Transverse colon (tissue), 4 donors: ENCODE data around the gene SENP8. TPM values are rescaled to one million over a fixed set of nuclear protein-coding genes. Genes with fewer than 3 reads are reported as not detected.
A peak's percentile ranks its signal among the peaks of the same experiment; 100 is the strongest.

Experiments used
- DNase-seq: peaks from one replicate; pipeline ENCODE4 v3.0.0-alpha.2; 2019
- H3K27ac ChIP-seq, 4 donors: fragments of 200-600 bp; sonication (generic); 2 replicates each; pipeline ENCODE4 v1.5.1; 2016 to 2018; ENCODE audit warnings: inconsistent platforms in 4 of 4
- H3K27me3 ChIP-seq: fragments of 200-600 bp; sonication (generic); 2 replicates; pipeline ENCODE4 v1.5.1; 2017; ENCODE audit warnings: inconsistent platforms
- H3K36me3 ChIP-seq, 4 donors: fragments of 200-600 bp; sonication (generic); 2 replicates each; pipeline ENCODE4 v1.5.1; 2017 to 2019; ENCODE audit warnings: inconsistent platforms in 4 of 4
- H3K4me1 ChIP-seq, 4 donors: fragments of 200-600 bp; sonication (generic); 2 replicates each; pipeline ENCODE4 v1.5.1; 2017 to 2020; ENCODE audit warnings: inconsistent platforms in 4 of 4
- H3K4me3 ChIP-seq, 4 donors: fragments of 200-600 bp; sonication (generic); 1 replicate in 1 of 4; 2 replicates in 3 of 4; pipeline versions ENCODE4 v1.5.1 to v1.6.1; 2017 to 2019; ENCODE audit warnings: inconsistent platforms in 4 of 4
- H3K9me3 ChIP-seq, 2 donors: fragments of 200-600 bp; sonication (generic); 2 replicates each; pipeline ENCODE4 v1.5.1; 2017 to 2019; ENCODE audit warnings: inconsistent platforms in 2 of 2
- EP300 ChIP-seq: sonication (generic); formaldehyde crosslinking; IDR thresholded peaks from one replicate; pipeline ENCODE4 v1.6.1; 2017; ENCODE audit warnings: antibody characterized with exemption, low read depth
- POLR2A ChIP-seq: fragments of 450-650 bp; IDR thresholded peaks from one replicate; pipeline ENCODE4 v1.6.1; 2016; ENCODE audit warnings: antibody characterized with exemption, mild to moderate bottlenecking, moderate library complexity
- POLR2AphosphoS5 ChIP-seq, 3 donors: sonication (generic); formaldehyde crosslinking; IDR thresholded peaks; one replicate each; pipeline ENCODE4 v1.6.1; 2016; ENCODE audit warnings: antibody characterized with exemption in 3 of 3
- WGBS, 2 donors: methylation state at CpG; one replicate each; pipeline ENCODE4 v1.1.5; 2018; ENCODE audit warnings: low coverage in 1 of 2; 5-methylcytosine and 5-hydroxymethylcytosine counted together
- in situ Hi-C, 4 donors: fragments of 200-750 bp; cut with MboI; loops; one replicate each; pipeline versions ENCODE4 v1.15.0 to v1.15.1; 2017; ENCODE audit warnings: low sequenced_read_pairs in 3 of 4, low pct_ligation_motif_present in 1 of 4, low pct_unique_long_range_greater_than_20kb in 1 of 4
- intact Hi-C: fragments of 100-400 bp; cut with DNase I; formaldehyde crosslinking; loops from one replicate; pipeline ENCODE4 v1.15.1; 2023; ENCODE audit warnings: low total_unique reads
- total RNA-seq, 4 donors: library from RNA; depleted of rRNA; stranded (reverse); fragments of >200 nt; gene quantifications; one replicate each; pipeline ENCODE4 v1.1.0, GENCODE V29; 2016
- TF ChIP-seq, protein P1 (sequence below), 5 experiments: fragments of 200-600 bp in 3 of 5; fragments of 450-650 bp in 2 of 5; sonication (generic) in 3 of 5; IDR thresholded peaks; 1 replicate in 2 of 5; 2 replicates in 3 of 5; pipeline ENCODE4 v1.5.1; 2016 to 2017; ENCODE audit warnings: antibody characterized with exemption in 5 of 5, inconsistent platforms in 3 of 5, mild to moderate bottlenecking in 2 of 5, moderate library complexity in 1 of 5

SENP8 gene
- total RNA-seq, 4 donors from 2014 or later = 2.3 to 3.8 (median 2.5) TPM

GRCh38 chr15:72155635-72156616 lies 37.7 kb downstream of the SENP8 start:
- Histone ChIP-seq H3K4me3 (peak overlapping the region; percentile 23 to 63 (median 43)), H3K27me3 (no peaks in the 10 kb centered on the region), H3K27ac (peak overlapping the region; percentile 80 to 83 (median 81)), H3K9me3 (no peaks in the 10 kb centered on the region), H3K36me3 (no peaks in the 10 kb centered on the region), H3K4me1 (peaks cover 0 to 31% (median 10%) of the 10 kb centered on the region in 4 donors)
- WGBS, 2 donors = 9 to 10% methylated on average over 4 to 19 of the region's 19 CpGs
- intact Hi-C loops (loop anchor here (10.0 kb wide), 1 partner anchor 411 kb away; no protein-coding TSS in a partner anchor), in situ Hi-C loops (loop anchor here (10.0 to 25.0 kb wide), 6 partner anchors 269 to 694 kb away; partner anchors contain the start of gene NR2E3 (in 1 of the 4))
- TF ChIP-seq, protein P1, sequence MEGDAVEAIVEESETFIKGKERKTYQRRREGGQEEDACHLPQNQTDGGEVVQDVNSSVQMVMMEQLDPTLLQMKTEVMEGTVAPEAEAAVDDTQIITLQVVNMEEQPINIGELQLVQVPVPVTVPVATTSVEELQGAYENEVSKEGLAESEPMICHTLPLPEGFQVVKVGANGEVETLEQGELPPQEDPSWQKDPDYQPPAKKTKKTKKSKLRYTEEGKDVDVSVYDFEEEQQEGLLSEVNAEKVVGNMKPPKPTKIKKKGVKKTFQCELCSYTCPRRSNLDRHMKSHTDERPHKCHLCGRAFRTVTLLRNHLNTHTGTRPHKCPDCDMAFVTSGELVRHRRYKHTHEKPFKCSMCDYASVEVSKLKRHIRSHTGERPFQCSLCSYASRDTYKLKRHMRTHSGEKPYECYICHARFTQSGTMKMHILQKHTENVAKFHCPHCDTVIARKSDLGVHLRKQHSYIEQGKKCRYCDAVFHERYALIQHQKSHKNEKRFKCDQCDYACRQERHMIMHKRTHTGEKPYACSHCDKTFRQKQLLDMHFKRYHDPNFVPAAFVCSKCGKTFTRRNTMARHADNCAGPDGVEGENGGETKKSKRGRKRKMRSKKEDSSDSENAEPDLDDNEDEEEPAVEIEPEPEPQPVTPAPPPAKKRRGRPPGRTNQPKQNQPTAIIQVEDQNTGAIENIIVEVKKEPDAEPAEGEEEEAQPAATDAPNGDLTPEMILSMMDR (IDR thresholded peaks at IDR 0.05) = peak; percentile 76 to 95 (median 79)
- TF ChIP-seq POLR2A = no peak
- peak; percentile 93 for DNase-seq

GRCh38 chr15:72156928-72157327 lies 38.7 kb downstream of the SENP8 start:
- no peaks in the 10 kb centered on the region for H3K27me3 ChIP-seq
- peaks cover 0 to 31% (median 10%) of the 10 kb centered on the region in 4 donors for H3K4me1 ChIP-seq
- in situ Hi-C loops = loop anchor here (10.0 to 25.0 kb wide), 6 partner anchors 270 to 695 kb away; partner anchors contain the start of gene NR2E3 (in 1 of the 4)
- no peaks in the 10 kb centered on the region for H3K36me3 ChIP-seq
- H3K9me3 ChIP-seq = no peaks in the 10 kb centered on the region
- peak overlapping the region in 1 of 4 donors; percentile 63 for H3K4me3 ChIP-seq
- 90 to 91% methylated on average over 2 of the region's 2 CpGs for WGBS, 2 donors
- TF ChIP-seq POLR2A (no peak), POLR2AphosphoS5 (IDR thresholded peaks at IDR 0.05) (no peak), EP300 (no peak)
- TF ChIP-seq, protein P1 (IDR thresholded peaks at IDR 0.05) = no peak
- intact Hi-C loops = loop anchor here (10.0 kb wide), 1 partner anchor 412 kb away; no protein-coding TSS in a partner anchor
- DNase-seq = no peak
- no peak overlapping the region for H3K27ac ChIP-seq

GRCh38 chr15:72160696-72161245 lies 42.6 kb downstream of the SENP8 start:
- no peak for DNase-seq
- TF ChIP-seq, protein P1 (IDR thresholded peaks at IDR 0.05) = no peak
- TF ChIP-seq POLR2AphosphoS5 (IDR thresholded peaks at IDR 0.05) = no peak
- TF ChIP-seq EP300 = no peak
- no peak for TF ChIP-seq POLR2A
- Histone ChIP-seq H3K9me3 (no peaks in the 10 kb centered on the region), H3K4me3 (no peak overlapping the region), H3K27ac (no peak overlapping the region), H3K27me3 (no peaks in the 10 kb centered on the region), H3K4me1 (peaks cover 0 to 6% (median under 1%) of the 10 kb centered on the region in 4 donors), H3K36me3 (no peaks in the 10 kb centered on the region)
- in situ Hi-C loops = loop anchor here in 2 of 4 donors (25.0 kb wide), 4 partner anchors 273 to 698 kb away; partner anchors contain the start of gene NR2E3 (in 1 of the 2)
- intact Hi-C loops = loop anchor here (5.0 kb wide), 1 partner anchor 1047 kb away; no protein-coding TSS in a partner anchor
- 89 to 100% methylated on average over 1 to 5 of the region's 5 CpGs for WGBS, 2 donors
